Loucy (cell line): ENCODE measurements around the gene LRRC14B.

Source experiments
- H2AFZ ChIP-seq: fragments of 200-600 bp; sonication (generic); 2 replicates; pipeline ENCODE4 v1.6.0; 2016; ENCODE audit warnings: antibody characterized with exemption, mild to moderate bottlenecking, low read length, moderate library complexity
- H3F3A ChIP-seq: fragments of 200-600 bp; 2 replicates; pipeline ENCODE4 v1.6.0; 2016; ENCODE audit warnings: antibody characterized with exemption, low read depth, mild to moderate bottlenecking
- H3K27me3 ChIP-seq: fragments of 200-600 bp; sonication (generic); 2 replicates; pipeline ENCODE4 v1.6.1; 2014; ENCODE audit warnings: low read length, mild to moderate bottlenecking; ENCODE audit not compliant: insufficient read depth, poor library complexity, severe bottlenecking
- H3K36me3 ChIP-seq: fragments of 200-600 bp; sonication (generic); 2 replicates; pipeline ENCODE4 v1.6.1; 2016; ENCODE audit warnings: low read length; ENCODE audit not compliant: insufficient read depth
- H3K4me1 ChIP-seq: fragments of 200-600 bp; sonication (generic); 2 replicates; pipeline ENCODE4 v1.5.1; 2014; ENCODE audit warnings: low read length, mild to moderate bottlenecking; ENCODE audit not compliant: insufficient read depth, poor library complexity, severe bottlenecking
- H3K4me2 ChIP-seq: fragments of 200-600 bp; sonication (generic); 2 replicates; pipeline ENCODE4 v1.6.0; 2014; ENCODE audit warnings: antibody characterized with exemption, low read length, low read depth, mild to moderate bottlenecking; ENCODE audit not compliant: poor library complexity, severe bottlenecking
- H3K4me3 ChIP-seq: fragments of 200-600 bp; sonication (generic); 2 replicates; pipeline ENCODE4 v1.5.1; 2014; ENCODE audit warnings: low read length, mild to moderate bottlenecking, mixed read lengths; ENCODE audit not compliant: poor library complexity, severe bottlenecking
- H3K79me2 ChIP-seq: fragments of 200-600 bp; sonication (generic); 2 replicates; pipeline ENCODE4 v1.6.1; 2014; ENCODE audit warnings: low read length; ENCODE audit not compliant: insufficient read depth
- H3K9ac ChIP-seq: fragments of 200-600 bp; sonication (generic); 2 replicates; pipeline ENCODE4 v1.6.0; 2014; ENCODE audit warnings: mild to moderate bottlenecking, low read depth, low read length, moderate library complexity; ENCODE audit not compliant: poor library complexity, severe bottlenecking
- H3K9me2 ChIP-seq: fragments of 200-600 bp; sonication (generic); replicated peaks from 2 replicates; pipeline ENCODE4 v1.6.1; 2016; ENCODE audit warnings: low read depth, low read length, mixed read lengths
- H3K9me3 ChIP-seq: fragments of 200-600 bp; sonication (generic); 2 replicates; pipeline ENCODE4 v1.6.1; 2014; ENCODE audit warnings: mild to moderate bottlenecking, antibody characterized with exemption, low read length, low read depth; ENCODE audit not compliant: insufficient read depth
- H4K20me1 ChIP-seq: fragments of 200-600 bp; sonication (generic); 2 replicates; pipeline ENCODE4 v1.6.0; 2014; ENCODE audit warnings: antibody characterized with exemption, low read length, mild to moderate bottlenecking; ENCODE audit not compliant: insufficient read depth, poor library complexity, severe bottlenecking
- EZH2phosphoT487 ChIP-seq: fragments of 200-600 bp; IDR thresholded peaks from 2 replicates; pipeline ENCODE4 v1.6.1; 2018; ENCODE audit warnings: antibody characterized with exemption, mild to moderate bottlenecking, moderate library complexity, borderline replicate concordance
- TF ChIP-seq, protein P1 (sequence below): fragments of 200-600 bp; sonication (generic); conservative IDR thresholded peaks from 2 replicates; pipeline ENCODE4 v1.5.1; 2014; ENCODE audit warnings: mild to moderate bottlenecking, antibody characterized with exemption, low read length

The LRRC14B gene

GRCh38 chr5:206927-207536 is 15.7 kb downstream of the LRRC14B start:
- Histone ChIP-seq H2AFZ (no peak overlapping the region), H3K4me1 (peaks cover 28% of the 10 kb centered on the region), H3K9me2 (no peaks in the 10 kb centered on the region), H3F3A (no peaks in the 10 kb centered on the region), H3K9me3 (no peaks in the 10 kb centered on the region), H3K4me2 (no peak overlapping the region), H4K20me1 (peaks cover 22% of the 10 kb centered on the region), H3K27me3 (no peaks in the 10 kb centered on the region), H3K36me3 (peaks cover 37% of the 10 kb centered on the region; the same call in 1 of the 2 replicates), H3K4me3 (no peak overlapping the region), H3K9ac (no peak overlapping the region), H3K79me2 (peaks cover 41% of the 10 kb centered on the region)
- TF ChIP-seq EZH2phosphoT487 = no peak
- TF ChIP-seq, protein P1, sequence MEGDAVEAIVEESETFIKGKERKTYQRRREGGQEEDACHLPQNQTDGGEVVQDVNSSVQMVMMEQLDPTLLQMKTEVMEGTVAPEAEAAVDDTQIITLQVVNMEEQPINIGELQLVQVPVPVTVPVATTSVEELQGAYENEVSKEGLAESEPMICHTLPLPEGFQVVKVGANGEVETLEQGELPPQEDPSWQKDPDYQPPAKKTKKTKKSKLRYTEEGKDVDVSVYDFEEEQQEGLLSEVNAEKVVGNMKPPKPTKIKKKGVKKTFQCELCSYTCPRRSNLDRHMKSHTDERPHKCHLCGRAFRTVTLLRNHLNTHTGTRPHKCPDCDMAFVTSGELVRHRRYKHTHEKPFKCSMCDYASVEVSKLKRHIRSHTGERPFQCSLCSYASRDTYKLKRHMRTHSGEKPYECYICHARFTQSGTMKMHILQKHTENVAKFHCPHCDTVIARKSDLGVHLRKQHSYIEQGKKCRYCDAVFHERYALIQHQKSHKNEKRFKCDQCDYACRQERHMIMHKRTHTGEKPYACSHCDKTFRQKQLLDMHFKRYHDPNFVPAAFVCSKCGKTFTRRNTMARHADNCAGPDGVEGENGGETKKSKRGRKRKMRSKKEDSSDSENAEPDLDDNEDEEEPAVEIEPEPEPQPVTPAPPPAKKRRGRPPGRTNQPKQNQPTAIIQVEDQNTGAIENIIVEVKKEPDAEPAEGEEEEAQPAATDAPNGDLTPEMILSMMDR = no peak

- peaks cover 22% of the 10 kb centered on the region for H4K20me1 ChIP-seq
These were observed 16.3 kb downstream of the LRRC14B start for GRCh38 chr5:207599-207998.

GRCh38 chr5:208449-209114 is 17.3 kb downstream of the LRRC14B start:
- H3K79me2 ChIP-seq = peaks cover 44% of the 10 kb centered on the region
- H3K27me3 ChIP-seq = no peaks in the 10 kb centered on the region
- no peak overlapping the region for H2AFZ ChIP-seq
- no peak for TF ChIP-seq EZH2phosphoT487
- TF ChIP-seq, protein P1 = no peak
- H3K36me3 ChIP-seq = peaks cover 30% of the 10 kb centered on the region; the same call in 1 of the 2 replicates
- H3F3A ChIP-seq = no peaks in the 10 kb centered on the region
- no peak overlapping the region for H3K9ac ChIP-seq
- no peaks in the 10 kb centered on the region for H3K9me3 ChIP-seq
- H3K4me3 ChIP-seq = no peak overlapping the region
- H3K4me1 ChIP-seq = peaks cover 28% of the 10 kb centered on the region
- H3K9me2 ChIP-seq = no peaks in the 10 kb centered on the region
- H3K4me2 ChIP-seq = peak overlapping the region; percentile 9
- H4K20me1 ChIP-seq = peaks cover 22% of the 10 kb centered on the region

More at GRCh38 chr5:207599-207998, 16.3 kb downstream of the LRRC14B start:
- no peak overlapping the region for H3K9ac ChIP-seq
- H3K27me3 ChIP-seq = no peaks in the 10 kb centered on the region
- H3K9me3 ChIP-seq = no peaks in the 10 kb centered on the region
- TF ChIP-seq EZH2phosphoT487 = no peak
- TF ChIP-seq, protein P1 = no peak
- H3K4me2 ChIP-seq = peak overlapping the region; percentile 9
- no peaks in the 10 kb centered on the region for H3K9me2 ChIP-seq
- no peak overlapping the region for H3K4me3 ChIP-seq
- peaks cover 35% of the 10 kb centered on the region; the same call in 1 of the 2 replicates for H3K36me3 ChIP-seq
- H2AFZ ChIP-seq = no peak overlapping the region
- peaks cover 27% of the 10 kb centered on the region for H3K4me1 ChIP-seq
- H3K79me2 ChIP-seq = peaks cover 41% of the 10 kb centered on the region
- no peaks in the 10 kb centered on the region for H3F3A ChIP-seq
